ENCODE results near the gene IL10RB.

IL10RB gene

DNA sequence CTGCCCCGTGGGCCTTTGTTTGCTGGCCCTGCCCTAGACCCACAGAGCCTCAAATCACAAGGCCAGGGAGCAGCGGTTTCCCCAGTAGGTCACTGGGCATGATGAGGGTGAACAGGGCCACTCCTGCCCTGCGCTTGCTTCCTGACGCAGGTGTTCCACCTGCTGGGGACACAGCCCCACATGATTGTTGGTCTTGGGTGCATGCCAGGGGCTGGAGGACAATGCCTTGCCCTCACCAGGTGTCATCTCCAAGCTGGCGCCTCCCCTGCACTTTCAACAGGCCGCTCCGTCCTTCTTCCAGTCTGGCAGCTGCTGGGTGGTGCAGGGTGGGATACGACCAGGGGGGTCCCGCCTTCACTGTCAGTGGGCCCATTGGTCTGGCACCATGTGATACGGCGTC, 24.3 kb downstream of the IL10RB start:
- H3K4me3 ChIP-seq: no peak overlapping the region
- H3K27ac ChIP-seq: no peak overlapping the region
- TF ChIP-seq, protein P1, sequence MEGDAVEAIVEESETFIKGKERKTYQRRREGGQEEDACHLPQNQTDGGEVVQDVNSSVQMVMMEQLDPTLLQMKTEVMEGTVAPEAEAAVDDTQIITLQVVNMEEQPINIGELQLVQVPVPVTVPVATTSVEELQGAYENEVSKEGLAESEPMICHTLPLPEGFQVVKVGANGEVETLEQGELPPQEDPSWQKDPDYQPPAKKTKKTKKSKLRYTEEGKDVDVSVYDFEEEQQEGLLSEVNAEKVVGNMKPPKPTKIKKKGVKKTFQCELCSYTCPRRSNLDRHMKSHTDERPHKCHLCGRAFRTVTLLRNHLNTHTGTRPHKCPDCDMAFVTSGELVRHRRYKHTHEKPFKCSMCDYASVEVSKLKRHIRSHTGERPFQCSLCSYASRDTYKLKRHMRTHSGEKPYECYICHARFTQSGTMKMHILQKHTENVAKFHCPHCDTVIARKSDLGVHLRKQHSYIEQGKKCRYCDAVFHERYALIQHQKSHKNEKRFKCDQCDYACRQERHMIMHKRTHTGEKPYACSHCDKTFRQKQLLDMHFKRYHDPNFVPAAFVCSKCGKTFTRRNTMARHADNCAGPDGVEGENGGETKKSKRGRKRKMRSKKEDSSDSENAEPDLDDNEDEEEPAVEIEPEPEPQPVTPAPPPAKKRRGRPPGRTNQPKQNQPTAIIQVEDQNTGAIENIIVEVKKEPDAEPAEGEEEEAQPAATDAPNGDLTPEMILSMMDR (IDR thresholded peaks at IDR 0.05): no peak
- DNase-seq (ENCODE audit: low spot score): no peak

DNA sequence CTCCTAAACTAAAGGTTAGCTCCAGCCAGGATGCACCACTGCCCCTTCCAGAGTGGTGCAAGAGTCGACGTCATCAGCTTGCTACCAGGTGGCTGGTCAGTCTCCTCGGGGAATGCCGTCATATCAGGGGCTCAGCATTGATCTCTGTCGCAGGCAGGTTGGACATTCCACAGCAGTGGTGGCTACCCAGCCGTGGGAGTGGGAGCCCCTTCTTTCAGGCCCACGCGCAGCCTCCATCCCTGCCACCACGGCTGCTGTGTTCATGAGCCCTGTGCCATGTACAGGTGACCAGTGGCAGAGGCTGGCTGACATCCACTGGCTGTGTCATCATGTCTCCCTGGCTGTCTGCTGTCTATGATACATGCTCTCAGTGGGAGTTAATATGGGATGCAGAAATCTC, 25.5 kb downstream of the IL10RB start:
- DNase-seq (ENCODE audit: low spot score): no peak
- TF ChIP-seq, protein P1 (IDR thresholded peaks at IDR 0.05): no peak
- Histone ChIP-seq H3K27ac (no peak overlapping the region), H3K4me3 (no peak overlapping the region)

DNA sequence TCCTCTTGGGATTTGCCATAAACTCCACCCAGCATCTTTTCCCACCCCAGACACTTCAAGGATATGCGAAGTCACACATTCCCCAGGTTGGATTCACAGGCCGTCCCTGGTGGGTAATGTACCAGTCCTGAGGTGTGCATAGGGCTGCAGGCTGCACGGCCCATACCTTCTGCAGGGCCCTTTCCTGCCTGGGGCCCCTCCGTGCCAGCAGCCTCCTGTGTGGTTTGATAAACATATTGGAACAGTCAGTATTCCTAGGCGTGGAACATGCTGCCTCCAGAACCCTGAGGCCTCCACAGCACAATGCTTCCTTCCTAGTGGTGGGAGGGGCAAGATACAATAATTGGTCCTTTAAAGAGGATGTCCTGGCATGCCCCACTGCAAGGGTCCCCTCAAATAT, 26.6 kb downstream of the IL10RB start:
- no peak overlapping the region for H3K27ac ChIP-seq

DNA sequence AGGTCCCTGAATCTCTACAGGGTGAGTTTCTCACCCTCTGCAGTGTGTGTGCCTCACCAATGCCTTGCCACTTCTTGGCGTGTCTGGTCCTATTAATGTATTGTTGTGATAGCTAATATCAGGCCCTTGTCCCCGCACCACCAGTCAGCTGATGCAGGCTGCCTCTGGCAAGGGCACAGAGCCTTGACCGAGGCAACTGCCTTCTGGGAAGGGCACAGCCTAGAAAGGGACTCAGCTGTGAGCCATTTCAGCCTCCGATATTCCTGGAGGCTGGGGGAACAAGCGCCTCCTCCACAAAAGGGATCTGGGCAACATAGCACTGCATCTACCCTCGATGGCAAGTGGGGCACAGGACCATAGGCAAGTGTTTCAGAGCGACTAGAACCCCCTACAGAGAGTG, 27.0 kb downstream of the IL10RB start:
- DNase-seq (ENCODE audit: low spot score): no peak
- TF ChIP-seq, protein P1 (IDR thresholded peaks at IDR 0.05): no peak
- Histone ChIP-seq H3K4me3 (no peak overlapping the region), H3K27ac (no peak overlapping the region)

More for the DNA sequence above, 26.6 kb downstream of the IL10RB start:
- DNase-seq (ENCODE audit: low spot score): no peak
- H3K4me3 ChIP-seq: no peak overlapping the region
- TF ChIP-seq, protein P1 (IDR thresholded peaks at IDR 0.05): no peak

DNA sequence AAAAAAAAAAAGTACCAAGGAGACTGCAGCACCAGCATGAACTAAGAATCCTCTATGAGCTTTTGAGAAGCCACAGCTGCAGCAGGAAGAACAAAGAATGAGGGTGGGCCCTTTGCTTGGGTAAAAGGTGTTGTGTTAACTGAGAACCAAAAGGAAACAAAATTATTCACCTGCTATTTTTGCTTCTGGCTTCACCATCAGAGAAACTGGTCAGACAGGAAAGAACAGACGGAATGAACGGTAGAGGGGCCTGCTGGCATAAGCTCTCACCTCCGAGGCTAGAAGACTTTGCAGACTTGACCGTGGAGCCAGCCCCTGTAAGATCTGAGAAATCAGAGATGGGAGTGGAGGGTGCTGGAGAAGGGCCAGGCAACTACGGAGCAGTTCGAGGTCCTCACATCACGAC, 27.6 kb downstream of the IL10RB start:
- no peak overlapping the region for H3K4me3 ChIP-seq
- no peak overlapping the region for H3K27ac ChIP-seq
- TF ChIP-seq, protein P1 (IDR thresholded peaks at IDR 0.05): no peak
- DNase-seq (ENCODE audit: low spot score): no peak

DNA sequence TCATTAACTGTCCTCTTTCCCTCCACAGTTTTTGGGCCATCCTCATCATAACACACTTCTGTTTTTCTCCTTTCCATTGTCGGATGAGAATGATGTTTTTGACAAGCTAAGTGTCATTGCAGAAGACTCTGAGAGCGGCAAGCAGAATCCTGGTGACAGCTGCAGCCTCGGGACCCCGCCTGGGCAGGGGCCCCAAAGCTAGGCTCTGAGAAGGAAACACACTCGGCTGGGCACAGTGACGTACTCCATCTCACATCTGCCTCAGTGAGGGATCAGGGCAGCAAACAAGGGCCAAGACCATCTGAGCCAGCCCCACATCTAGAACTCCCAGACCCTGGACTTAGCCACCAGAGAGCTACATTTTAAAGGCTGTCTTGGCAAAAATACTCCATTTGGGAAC, 30.0 kb downstream of the IL10RB start:
- DNase-seq (ENCODE audit: low spot score): no peak
- no peak overlapping the region for H3K27ac ChIP-seq
- TF ChIP-seq, protein P1 (IDR thresholded peaks at IDR 0.05): no peak
- no peak overlapping the region for H3K4me3 ChIP-seq

DNA sequence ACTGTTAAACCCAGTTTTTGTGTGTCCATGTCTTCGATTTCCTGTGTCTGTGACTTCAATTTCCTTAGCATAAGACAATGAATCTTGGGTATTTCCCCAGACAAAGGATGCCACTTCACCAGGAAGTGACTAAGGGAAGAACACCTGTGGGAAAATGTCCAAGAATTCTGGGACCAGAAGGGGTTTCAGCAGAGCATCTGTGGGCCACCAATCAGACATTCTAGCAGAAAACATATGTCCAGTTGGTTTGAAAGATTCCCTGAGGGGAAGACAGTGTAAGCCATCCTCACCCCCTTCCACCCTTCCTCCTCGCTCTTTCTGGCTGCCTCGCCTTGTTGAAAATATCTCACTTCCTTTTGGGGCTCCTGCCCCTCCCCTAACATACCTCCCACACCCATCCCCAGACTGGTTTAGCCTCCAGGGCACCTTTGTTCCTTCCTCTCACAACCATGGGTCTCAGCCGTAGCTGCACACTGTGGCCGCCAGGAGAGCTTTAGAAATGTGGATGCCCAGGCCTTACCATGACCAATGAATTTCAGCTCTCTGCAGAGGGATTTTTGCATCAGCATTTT, 33.1 kb downstream of the IL10RB start:
- Histone ChIP-seq H3K4me3 (no peak overlapping the region), H3K27ac (no peak overlapping the region)
- DNase-seq (ENCODE audit: low spot score): no peak
- TF ChIP-seq, protein P1 (IDR thresholded peaks at IDR 0.05): no peak

All from coronary artery (tissue), 2 donors.